ENCODE results near the gene SLC45A3. TPM values are rescaled to one million over a fixed set of nuclear protein-coding genes. Genes with fewer than 3 reads are reported as not detected.

The SLC45A3 gene
- total and polyA plus RNA-seq, 2 of the 8 experiments (the other 6 are each of a cell fraction or from before 2014, with no cell fraction given) = 13.0 to 14.3 TPM

DNA sequence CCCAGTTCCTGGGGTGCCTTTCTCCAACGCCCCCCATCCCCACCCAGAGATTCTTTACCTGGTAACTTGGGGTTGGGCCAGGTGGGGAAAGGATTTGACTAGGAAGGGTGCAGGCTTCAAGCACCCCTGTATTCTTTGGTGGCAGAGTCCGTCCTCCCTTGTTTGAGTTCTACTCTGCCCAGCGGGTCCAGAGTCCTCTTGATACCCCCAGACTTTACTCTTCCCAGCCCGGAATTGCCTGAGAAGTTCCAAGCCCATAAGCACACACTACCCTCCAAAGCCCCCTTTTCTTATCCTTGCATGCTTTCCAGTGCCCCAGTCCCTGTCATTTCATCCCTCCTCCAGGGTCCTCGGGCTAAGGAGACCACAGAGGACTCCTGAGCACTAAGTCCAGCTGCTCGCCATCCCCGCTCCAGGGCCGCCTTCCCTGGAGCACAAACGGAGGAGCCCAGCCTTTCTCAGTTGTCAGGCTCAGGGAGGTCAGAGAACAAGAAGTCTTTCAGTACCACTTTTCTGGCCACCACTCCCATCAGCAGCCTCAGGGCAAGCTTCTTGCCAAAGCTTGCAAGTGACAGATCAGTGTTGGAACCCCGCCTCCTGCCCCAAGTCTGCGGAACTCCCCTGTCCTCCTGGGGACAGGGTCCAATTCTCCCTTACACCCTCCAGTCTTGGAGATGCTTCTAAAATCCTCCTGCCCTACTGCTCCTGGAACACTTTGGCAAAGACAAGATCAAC is 12.2 kb downstream of the SLC45A3 start (continued):
- TF ChIP-seq, protein P1, sequence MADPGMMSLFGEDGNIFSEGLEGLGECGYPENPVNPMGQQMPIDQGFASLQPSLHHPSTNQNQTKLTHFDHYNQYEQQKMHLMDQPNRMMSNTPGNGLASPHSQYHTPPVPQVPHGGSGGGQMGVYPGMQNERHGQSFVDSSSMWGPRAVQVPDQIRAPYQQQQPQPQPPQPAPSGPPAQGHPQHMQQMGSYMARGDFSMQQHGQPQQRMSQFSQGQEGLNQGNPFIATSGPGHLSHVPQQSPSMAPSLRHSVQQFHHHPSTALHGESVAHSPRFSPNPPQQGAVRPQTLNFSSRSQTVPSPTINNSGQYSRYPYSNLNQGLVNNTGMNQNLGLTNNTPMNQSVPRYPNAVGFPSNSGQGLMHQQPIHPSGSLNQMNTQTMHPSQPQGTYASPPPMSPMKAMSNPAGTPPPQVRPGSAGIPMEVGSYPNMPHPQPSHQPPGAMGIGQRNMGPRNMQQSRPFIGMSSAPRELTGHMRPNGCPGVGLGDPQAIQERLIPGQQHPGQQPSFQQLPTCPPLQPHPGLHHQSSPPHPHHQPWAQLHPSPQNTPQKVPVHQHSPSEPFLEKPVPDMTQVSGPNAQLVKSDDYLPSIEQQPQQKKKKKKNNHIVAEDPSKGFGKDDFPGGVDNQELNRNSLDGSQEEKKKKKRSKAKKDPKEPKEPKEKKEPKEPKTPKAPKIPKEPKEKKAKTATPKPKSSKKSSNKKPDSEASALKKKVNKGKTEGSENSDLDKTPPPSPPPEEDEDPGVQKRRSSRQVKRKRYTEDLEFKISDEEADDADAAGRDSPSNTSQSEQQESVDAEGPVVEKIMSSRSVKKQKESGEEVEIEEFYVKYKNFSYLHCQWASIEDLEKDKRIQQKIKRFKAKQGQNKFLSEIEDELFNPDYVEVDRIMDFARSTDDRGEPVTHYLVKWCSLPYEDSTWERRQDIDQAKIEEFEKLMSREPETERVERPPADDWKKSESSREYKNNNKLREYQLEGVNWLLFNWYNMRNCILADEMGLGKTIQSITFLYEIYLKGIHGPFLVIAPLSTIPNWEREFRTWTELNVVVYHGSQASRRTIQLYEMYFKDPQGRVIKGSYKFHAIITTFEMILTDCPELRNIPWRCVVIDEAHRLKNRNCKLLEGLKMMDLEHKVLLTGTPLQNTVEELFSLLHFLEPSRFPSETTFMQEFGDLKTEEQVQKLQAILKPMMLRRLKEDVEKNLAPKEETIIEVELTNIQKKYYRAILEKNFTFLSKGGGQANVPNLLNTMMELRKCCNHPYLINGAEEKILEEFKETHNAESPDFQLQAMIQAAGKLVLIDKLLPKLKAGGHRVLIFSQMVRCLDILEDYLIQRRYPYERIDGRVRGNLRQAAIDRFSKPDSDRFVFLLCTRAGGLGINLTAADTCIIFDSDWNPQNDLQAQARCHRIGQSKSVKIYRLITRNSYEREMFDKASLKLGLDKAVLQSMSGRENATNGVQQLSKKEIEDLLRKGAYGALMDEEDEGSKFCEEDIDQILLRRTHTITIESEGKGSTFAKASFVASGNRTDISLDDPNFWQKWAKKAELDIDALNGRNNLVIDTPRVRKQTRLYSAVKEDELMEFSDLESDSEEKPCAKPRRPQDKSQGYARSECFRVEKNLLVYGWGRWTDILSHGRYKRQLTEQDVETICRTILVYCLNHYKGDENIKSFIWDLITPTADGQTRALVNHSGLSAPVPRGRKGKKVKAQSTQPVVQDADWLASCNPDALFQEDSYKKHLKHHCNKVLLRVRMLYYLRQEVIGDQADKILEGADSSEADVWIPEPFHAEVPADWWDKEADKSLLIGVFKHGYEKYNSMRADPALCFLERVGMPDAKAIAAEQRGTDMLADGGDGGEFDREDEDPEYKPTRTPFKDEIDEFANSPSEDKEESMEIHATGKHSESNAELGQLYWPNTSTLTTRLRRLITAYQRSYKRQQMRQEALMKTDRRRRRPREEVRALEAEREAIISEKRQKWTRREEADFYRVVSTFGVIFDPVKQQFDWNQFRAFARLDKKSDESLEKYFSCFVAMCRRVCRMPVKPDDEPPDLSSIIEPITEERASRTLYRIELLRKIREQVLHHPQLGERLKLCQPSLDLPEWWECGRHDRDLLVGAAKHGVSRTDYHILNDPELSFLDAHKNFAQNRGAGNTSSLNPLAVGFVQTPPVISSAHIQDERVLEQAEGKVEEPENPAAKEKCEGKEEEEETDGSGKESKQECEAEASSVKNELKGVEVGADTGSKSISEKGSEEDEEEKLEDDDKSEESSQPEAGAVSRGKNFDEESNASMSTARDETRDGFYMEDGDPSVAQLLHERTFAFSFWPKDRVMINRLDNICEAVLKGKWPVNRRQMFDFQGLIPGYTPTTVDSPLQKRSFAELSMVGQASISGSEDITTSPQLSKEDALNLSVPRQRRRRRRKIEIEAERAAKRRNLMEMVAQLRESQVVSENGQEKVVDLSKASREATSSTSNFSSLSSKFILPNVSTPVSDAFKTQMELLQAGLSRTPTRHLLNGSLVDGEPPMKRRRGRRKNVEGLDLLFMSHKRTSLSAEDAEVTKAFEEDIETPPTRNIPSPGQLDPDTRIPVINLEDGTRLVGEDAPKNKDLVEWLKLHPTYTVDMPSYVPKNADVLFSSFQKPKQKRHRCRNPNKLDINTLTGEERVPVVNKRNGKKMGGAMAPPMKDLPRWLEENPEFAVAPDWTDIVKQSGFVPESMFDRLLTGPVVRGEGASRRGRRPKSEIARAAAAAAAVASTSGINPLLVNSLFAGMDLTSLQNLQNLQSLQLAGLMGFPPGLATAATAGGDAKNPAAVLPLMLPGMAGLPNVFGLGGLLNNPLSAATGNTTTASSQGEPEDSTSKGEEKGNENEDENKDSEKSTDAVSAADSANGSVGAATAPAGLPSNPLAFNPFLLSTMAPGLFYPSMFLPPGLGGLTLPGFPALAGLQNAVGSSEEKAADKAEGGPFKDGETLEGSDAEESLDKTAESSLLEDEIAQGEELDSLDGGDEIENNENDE (IDR thresholded peaks at IDR 0.05; ENCODE audit: insufficient replicate concordance, low read length) = no peak

Data from H1 (cell line).